Ascending aorta (tissue), 2 donors: Measurements from ENCODE around the gene MPZ. TPM values are rescaled to one million over a fixed set of nuclear protein-coding genes. Genes with fewer than 3 reads are reported as not detected.

ENCODE experiments used
- DNase-seq, 2 donors: peaks; one replicate each; pipeline ENCODE4 v3.0.0-alpha.2; 2019; ENCODE audit warnings: low spot score in 2 of 2
- H3K27ac ChIP-seq, 2 donors: fragments of 200-600 bp; sonication (generic); one replicate each; pipeline ENCODE4 v1.5.1; 2016 to 2017; ENCODE audit warnings: mild to moderate bottlenecking in 1 of 2
- H3K27me3 ChIP-seq: fragments of 200-600 bp; sonication (generic); one replicate; pipeline ENCODE4 v1.5.1; 2017
- H3K36me3 ChIP-seq, 2 donors: fragments of 200-600 bp; sonication (generic); one replicate each; pipeline ENCODE4 v1.5.1; 2016
- H3K4me1 ChIP-seq, 2 donors: fragments of 200-600 bp; sonication (generic); one replicate each; pipeline ENCODE4 v1.5.1; 2016 to 2017; ENCODE audit warnings: mild to moderate bottlenecking in 1 of 2
- H3K4me3 ChIP-seq, 2 donors: fragments of 200-600 bp; sonication (generic); one replicate each; pipeline ENCODE4 v1.5.1; 2016 to 2017; ENCODE audit warnings: mild to moderate bottlenecking in 1 of 2
- H3K9me3 ChIP-seq, 2 donors: fragments of 200-600 bp; sonication (generic); one replicate each; pipeline ENCODE4 v1.5.1; 2016
- intact Hi-C: fragments of 100-400 bp; cut with DNase I; formaldehyde crosslinking; loops from one replicate; pipeline ENCODE4 v1.15.1; 2023
- total RNA-seq: library from RNA; depleted of rRNA; stranded (reverse); fragments of >200 nt; gene quantifications from one replicate; pipeline ENCODE4 v1.1.0, GENCODE V29; 2016
- TF ChIP-seq, protein P1 (sequence below), 3 experiments: fragments of 200-600 bp in 2 of 3; fragments of 450-650 bp in 1 of 3; sonication (generic) in 2 of 3; IDR thresholded peaks; one replicate each; pipeline ENCODE4 v1.5.1; 2016 to 2019; ENCODE audit warnings: antibody characterized with exemption in 3 of 3, mild to moderate bottlenecking in 1 of 3, moderate library complexity in 1 of 3

Gene MPZ
- total RNA-seq: 2.4 TPM

DNA sequence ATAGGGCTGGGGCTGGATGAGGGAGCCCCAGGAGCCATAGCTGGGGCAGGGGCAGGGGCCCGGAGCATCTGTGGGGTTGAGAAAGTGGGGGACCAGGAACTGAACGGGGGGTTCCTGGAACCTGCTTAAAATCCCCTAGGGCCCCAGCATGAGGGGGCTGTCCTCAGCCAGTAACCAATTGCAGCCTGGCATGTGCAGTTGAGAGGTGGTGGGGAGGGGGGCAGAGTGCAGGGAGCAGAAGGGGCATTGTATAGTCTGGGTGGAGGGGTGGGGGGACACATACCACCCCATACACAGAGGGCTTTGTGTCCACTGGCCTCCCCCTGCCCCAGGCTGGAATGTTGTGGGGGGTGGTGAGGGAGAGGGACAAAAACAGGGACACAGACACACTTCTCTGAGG, at the start of gene MPZ:
TSS of gene MPZ (minus strand) at position 101 of the 400 bp plus-strand sequence. CDS start at position 38, 63 bp downstream.
- Histone ChIP-seq H3K27ac (no peak within 1 kb of the TSS), H3K4me3 (no peak within 1 kb of the TSS)
- intact Hi-C loops: loop anchor here (5.0 to 10.0 kb wide), 3 partner anchors 57 to 455 kb away; partner anchors contain the start of genes ATF6 and CFAP126

DNA sequence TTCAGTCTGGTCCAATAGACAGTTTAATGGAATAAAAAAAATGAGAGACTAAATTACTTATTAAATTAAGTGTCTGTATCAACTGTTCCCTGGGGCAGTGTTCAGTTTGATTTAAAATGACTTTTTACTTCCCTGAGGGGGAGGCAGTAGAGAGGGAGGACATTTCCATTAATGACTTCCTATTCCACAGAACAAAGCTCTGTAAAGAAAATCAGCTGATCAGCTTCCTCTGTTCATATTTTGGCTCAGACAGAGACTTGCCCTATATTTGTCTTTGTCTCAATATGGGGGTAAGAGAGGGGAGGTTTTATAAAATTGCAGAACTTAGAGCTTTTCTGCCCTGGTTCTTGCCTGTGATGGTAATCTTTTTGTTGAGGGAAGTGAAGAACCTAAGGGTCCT, 49.5 kb upstream of the MPZ start:
- Histone ChIP-seq H3K4me3 (no peak overlapping the region), H3K36me3 (peaks cover 5 to 21% of the 10 kb centered on the region in 2 donors), H3K9me3 (no peaks in the 10 kb centered on the region), H3K4me1 (no peaks in the 10 kb centered on the region), H3K27me3 (no peaks in the 10 kb centered on the region), H3K27ac (no peak overlapping the region)
- TF ChIP-seq, protein P1, sequence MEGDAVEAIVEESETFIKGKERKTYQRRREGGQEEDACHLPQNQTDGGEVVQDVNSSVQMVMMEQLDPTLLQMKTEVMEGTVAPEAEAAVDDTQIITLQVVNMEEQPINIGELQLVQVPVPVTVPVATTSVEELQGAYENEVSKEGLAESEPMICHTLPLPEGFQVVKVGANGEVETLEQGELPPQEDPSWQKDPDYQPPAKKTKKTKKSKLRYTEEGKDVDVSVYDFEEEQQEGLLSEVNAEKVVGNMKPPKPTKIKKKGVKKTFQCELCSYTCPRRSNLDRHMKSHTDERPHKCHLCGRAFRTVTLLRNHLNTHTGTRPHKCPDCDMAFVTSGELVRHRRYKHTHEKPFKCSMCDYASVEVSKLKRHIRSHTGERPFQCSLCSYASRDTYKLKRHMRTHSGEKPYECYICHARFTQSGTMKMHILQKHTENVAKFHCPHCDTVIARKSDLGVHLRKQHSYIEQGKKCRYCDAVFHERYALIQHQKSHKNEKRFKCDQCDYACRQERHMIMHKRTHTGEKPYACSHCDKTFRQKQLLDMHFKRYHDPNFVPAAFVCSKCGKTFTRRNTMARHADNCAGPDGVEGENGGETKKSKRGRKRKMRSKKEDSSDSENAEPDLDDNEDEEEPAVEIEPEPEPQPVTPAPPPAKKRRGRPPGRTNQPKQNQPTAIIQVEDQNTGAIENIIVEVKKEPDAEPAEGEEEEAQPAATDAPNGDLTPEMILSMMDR (IDR thresholded peaks at IDR 0.05): no peak
- intact Hi-C loops: no loop called here
- no peak for DNase-seq

More for the DNA sequence above, at the start of gene MPZ:
- Histone ChIP-seq H3K4me1 (peaks cover 0 to 9% of the 10 kb centered on the region in 2 donors), H3K9me3 (no peaks in the 10 kb centered on the region), H3K36me3 (no peaks in the 10 kb centered on the region), H3K27me3 (no peaks in the 10 kb centered on the region)
- DNase-seq: no peak
- TF ChIP-seq, protein P1 (IDR thresholded peaks at IDR 0.05): no peak

DNA sequence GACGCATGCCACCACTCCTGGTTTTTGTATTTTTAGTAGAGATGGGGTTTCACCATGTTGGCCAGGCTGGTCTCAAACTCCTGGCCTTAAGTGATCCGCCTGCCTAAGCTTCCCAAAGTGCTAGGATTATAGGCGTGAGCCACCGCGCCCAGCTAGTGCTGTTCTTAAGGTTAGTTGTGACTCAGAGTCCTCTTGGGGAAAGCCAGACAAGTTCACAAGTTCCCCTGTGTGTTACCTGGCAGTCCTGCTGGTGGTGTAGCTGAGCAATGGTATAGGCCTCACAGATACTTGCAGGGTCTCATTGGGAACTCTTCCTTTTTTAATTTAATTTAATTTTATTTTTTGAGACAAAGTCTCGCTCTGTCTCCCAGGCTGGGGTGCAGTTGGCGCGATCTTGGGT, 47.3 kb upstream of the MPZ start:
- H3K9me3 ChIP-seq: no peaks in the 10 kb centered on the region
- H3K36me3 ChIP-seq: peaks cover 0 to 12% of the 10 kb centered on the region in 2 donors
- intact Hi-C loops: no loop called here
- TF ChIP-seq, protein P1 (IDR thresholded peaks at IDR 0.05): no peak
- H3K27ac ChIP-seq: no peak overlapping the region
- H3K4me3 ChIP-seq: no peak overlapping the region
- DNase-seq: no peak
- no peaks in the 10 kb centered on the region for H3K27me3 ChIP-seq
- H3K4me1 ChIP-seq: no peaks in the 10 kb centered on the region

DNA sequence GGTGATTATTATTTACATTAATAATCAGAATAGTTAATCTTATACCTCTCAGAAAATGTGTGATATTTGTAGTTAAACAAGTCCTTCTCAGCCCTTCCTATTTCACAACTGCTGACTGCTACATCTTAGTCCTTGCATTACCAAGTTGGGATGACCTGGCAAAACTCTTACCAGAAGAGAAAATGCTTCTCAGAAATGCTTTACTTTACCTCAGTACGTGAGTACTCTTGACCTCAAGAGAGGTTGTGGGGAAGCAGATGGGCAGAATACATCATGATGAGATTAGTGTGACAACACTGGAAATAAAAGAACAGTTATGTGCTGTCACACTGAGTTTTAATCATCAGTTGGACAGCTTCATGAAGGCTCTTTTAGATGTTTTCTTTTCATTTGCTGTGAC, 41.7 kb upstream of the MPZ start:
- TF ChIP-seq, protein P1 (IDR thresholded peaks at IDR 0.05): no peak
- Histone ChIP-seq H3K27me3 (no peaks in the 10 kb centered on the region), H3K36me3 (peaks cover 6 to 7% of the 10 kb centered on the region in 2 donors), H3K27ac (no peak overlapping the region), H3K4me3 (no peak overlapping the region), H3K9me3 (no peaks in the 10 kb centered on the region), H3K4me1 (no peaks in the 10 kb centered on the region)
- DNase-seq: no peak
- intact Hi-C loops: no loop called here

DNA sequence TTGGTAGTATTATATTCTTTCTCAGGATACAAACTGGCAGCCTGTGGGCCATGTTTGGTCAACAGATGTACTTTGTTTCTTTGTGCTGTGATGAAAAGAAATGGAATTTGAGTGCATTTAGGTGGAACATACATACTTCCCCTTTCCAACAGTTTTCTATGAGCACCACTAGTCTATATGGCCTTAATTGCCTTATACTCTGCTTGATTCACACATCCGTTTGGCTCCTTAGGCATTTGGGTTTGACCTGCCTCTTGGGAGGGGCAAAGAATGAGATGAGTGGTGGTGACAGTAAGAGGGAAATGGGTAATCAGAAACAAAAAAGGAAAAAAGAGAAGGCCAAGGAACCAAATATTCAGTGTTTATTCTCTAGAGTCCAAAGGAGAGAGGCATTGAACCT, 40.9 kb upstream of the MPZ start:
- Histone ChIP-seq H3K4me3 (no peak overlapping the region), H3K4me1 (no peaks in the 10 kb centered on the region), H3K9me3 (no peaks in the 10 kb centered on the region), H3K36me3 (peaks cover 6 to 7% of the 10 kb centered on the region in 2 donors), H3K27ac (no peak overlapping the region), H3K27me3 (no peaks in the 10 kb centered on the region)
- intact Hi-C loops: no loop called here
- DNase-seq: no peak
- TF ChIP-seq, protein P1 (IDR thresholded peaks at IDR 0.05): no peak

- DNase-seq: no peak
- Histone ChIP-seq H3K4me3 (no peak overlapping the region), H3K27ac (no peak overlapping the region), H3K27me3 (no peaks in the 10 kb centered on the region), H3K4me1 (no peaks in the 10 kb centered on the region), H3K36me3 (peaks cover 24 to 51% of the 10 kb centered on the region in 2 donors), H3K9me3 (no peaks in the 10 kb centered on the region)
- TF ChIP-seq, protein P1 (IDR thresholded peaks at IDR 0.05): no peak
- intact Hi-C loops: no loop called here
Observed at GRCh38 chr1:161342821-161343220, 33.1 kb upstream of the MPZ start.
